GM21723 (cell line): Measurements from ENCODE around the gene SYNDIG1.

Source experiments
- ATAC-seq: cut with Tn5 transposase; IDR thresholded peaks from one replicate; pipeline ENCODE4 v1.9.1; 2021; ENCODE audit warnings: mild to moderate bottlenecking, moderate library complexity; ENCODE audit not compliant: unreplicated experiment

SYNDIG1 gene

GRCh38 chr20:24686156-24686555 is 216.7 kb downstream of the SYNDIG1 start:
- no peak for ATAC-seq

GRCh38 chr20:24690408-24690807 is 221.0 kb downstream of the SYNDIG1 start:
- ATAC-seq: no peak

GRCh38 chr20:24691901-24692351 is 222.5 kb downstream of the SYNDIG1 start:
- no peak for ATAC-seq

- ATAC-seq: no peak
Measured at GRCh38 chr20:24692446-24693200, 223.2 kb downstream of the SYNDIG1 start.

- ATAC-seq: no peak
Measured at GRCh38 chr20:24693466-24694156, 224.2 kb downstream of the SYNDIG1 start.

GRCh38 chr20:24694157-24694726 is 224.8 kb downstream of the SYNDIG1 start:
- ATAC-seq: no peak

GRCh38 chr20:24694727-24695528 is 225.5 kb downstream of the SYNDIG1 start:
- ATAC-seq: no peak

GRCh38 chr20:24695529-24696225 is 226.2 kb downstream of the SYNDIG1 start:
- ATAC-seq: no peak

- ATAC-seq: no peak
Measured at GRCh38 chr20:24696396-24696795, 227.0 kb downstream of the SYNDIG1 start.

GRCh38 chr20:24697411-24697810 is 228.0 kb downstream of the SYNDIG1 start:
- no peak for ATAC-seq

GRCh38 chr20:24698189-24698588 is 228.8 kb downstream of the SYNDIG1 start:
- no peak for ATAC-seq

GRCh38 chr20:24698706-24699206 is 229.3 kb downstream of the SYNDIG1 start:
- no peak for ATAC-seq

GRCh38 chr20:24699321-24700165 is 230.1 kb downstream of the SYNDIG1 start:
- no peak for ATAC-seq

- ATAC-seq: no peak
Measured at GRCh38 chr20:24700166-24700860, 230.9 kb downstream of the SYNDIG1 start.

GRCh38 chr20:24701027-24701426 is 231.6 kb downstream of the SYNDIG1 start:
- no peak for ATAC-seq

- no peak for ATAC-seq
Measured at GRCh38 chr20:24701668-24702067, 232.2 kb downstream of the SYNDIG1 start.

- ATAC-seq: no peak
Measured at GRCh38 chr20:24702501-24703283, 233.3 kb downstream of the SYNDIG1 start.

GRCh38 chr20:24703284-24703610 is 233.8 kb downstream of the SYNDIG1 start:
- no peak for ATAC-seq
